ENCODE results near the gene DENND2A.

- TF ChIP-seq REST (IDR thresholded peaks at IDR 0.05) (no peak), RXRA (IDR thresholded peaks at IDR 0.05) (peak; percentile 18 to 22), CTCF (IDR thresholded peaks at IDR 0.05; ENCODE audit: low read depth, low read length, missing input control) (no peak), MAX (IDR thresholded peaks at IDR 0.05) (no peak), FOXA2 (IDR thresholded peaks at IDR 0.05) (no peak), GABPA (IDR thresholded peaks at IDR 0.05 in 1 of 2, conservative IDR thresholded peaks at IDR 0.05 in 1 of 2) (no peak), ATF3 (IDR thresholded peaks at IDR 0.05) (no peak), RAD21 (IDR thresholded peaks at IDR 0.05) (no peak), YY1 (IDR thresholded peaks at IDR 0.05) (no peak), JUND (IDR thresholded peaks at IDR 0.05) (no peak), EGR1 (IDR thresholded peaks at IDR 0.05; ENCODE audit: low read depth in 2 of 2) (no peak)
Observed at GRCh38 chr7:140639366-140640053, 1.1 kb downstream of the DENND2A start.

Measured in liver (tissue), 3 donors.